Measurements from ENCODE around the gene NGF. TPM values are rescaled to one million over a fixed set of nuclear protein-coding genes. Genes with fewer than 3 reads are reported as not detected.

NGF gene
- total and polyA plus RNA-seq, 3 donors from 2014 or later: 0.63 to 3.3 (median 1.4) TPM

DNA sequence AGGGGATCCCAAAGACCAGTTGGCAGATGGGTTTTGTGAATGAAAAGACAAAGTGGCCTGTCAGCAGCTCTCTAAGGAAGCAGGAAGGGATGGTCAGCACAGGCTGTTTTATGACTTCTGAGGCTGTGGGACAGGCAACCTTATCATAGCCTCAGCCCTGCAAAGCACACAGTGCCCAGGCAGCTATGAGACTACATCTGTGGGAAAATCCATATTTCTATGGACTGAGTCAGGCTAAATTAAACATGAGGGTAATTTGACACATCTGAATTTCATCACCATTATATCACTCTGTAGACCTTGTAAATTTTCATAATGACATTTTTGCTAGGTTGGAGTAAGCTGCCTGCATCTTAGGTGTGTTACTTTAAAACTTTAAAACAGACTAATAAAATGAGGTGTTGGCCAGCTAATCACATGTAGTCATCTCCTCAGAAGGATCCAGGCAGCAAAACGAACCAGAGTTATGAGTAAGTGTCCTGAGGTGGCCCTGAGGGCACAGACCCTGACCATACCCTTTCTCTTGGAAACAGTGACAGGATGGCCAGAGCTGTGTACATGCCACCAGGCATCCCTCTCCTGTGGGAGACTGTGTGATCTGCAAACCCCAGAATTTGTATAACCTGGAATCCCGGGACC, 14.6 kb downstream of the NGF start:
- Histone ChIP-seq H3K4me1 (no peaks in the 10 kb centered on the region), H3K36me3 (ENCODE audit: low read depth, missing control alignments) (no peaks in the 10 kb centered on the region), H3K27ac (no peak overlapping the region), H3K4me3 (no peak overlapping the region), H3K9me3 (no peaks in the 10 kb centered on the region), H3K27me3 (no peaks in the 10 kb centered on the region)
- 79 to 85% methylated on average over 2 of the region's 2 CpGs for WGBS, 2 donors
- TF ChIP-seq, protein P1, sequence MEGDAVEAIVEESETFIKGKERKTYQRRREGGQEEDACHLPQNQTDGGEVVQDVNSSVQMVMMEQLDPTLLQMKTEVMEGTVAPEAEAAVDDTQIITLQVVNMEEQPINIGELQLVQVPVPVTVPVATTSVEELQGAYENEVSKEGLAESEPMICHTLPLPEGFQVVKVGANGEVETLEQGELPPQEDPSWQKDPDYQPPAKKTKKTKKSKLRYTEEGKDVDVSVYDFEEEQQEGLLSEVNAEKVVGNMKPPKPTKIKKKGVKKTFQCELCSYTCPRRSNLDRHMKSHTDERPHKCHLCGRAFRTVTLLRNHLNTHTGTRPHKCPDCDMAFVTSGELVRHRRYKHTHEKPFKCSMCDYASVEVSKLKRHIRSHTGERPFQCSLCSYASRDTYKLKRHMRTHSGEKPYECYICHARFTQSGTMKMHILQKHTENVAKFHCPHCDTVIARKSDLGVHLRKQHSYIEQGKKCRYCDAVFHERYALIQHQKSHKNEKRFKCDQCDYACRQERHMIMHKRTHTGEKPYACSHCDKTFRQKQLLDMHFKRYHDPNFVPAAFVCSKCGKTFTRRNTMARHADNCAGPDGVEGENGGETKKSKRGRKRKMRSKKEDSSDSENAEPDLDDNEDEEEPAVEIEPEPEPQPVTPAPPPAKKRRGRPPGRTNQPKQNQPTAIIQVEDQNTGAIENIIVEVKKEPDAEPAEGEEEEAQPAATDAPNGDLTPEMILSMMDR (IDR thresholded peaks at IDR 0.05): no peak
- TF ChIP-seq POLR2A (IDR thresholded peaks at IDR 0.05): no peak
- intact Hi-C loops (cut with DNase I; ENCODE audit: low total_unique reads): no loop called here
- no peak for DNase-seq

GRCh38 chr1:115322631-115323030, 15.4 kb downstream of the NGF start:
- H3K4me1 ChIP-seq: no peaks in the 10 kb centered on the region
- intact Hi-C loops (cut with DNase I; ENCODE audit: low total_unique reads): no loop called here
- no peaks in the 10 kb centered on the region for H3K9me3 ChIP-seq
- H3K27me3 ChIP-seq: no peaks in the 10 kb centered on the region
- no peak overlapping the region for H3K27ac ChIP-seq
- 91 to 94% methylated on average over 3 of the region's 3 CpGs for WGBS, 2 donors
- TF ChIP-seq, protein P1 (IDR thresholded peaks at IDR 0.05): no peak
- TF ChIP-seq POLR2A (IDR thresholded peaks at IDR 0.05): no peak
- H3K4me3 ChIP-seq: no peak overlapping the region
- no peak for DNase-seq
- no peaks in the 10 kb centered on the region for H3K36me3 ChIP-seq (ENCODE audit: low read depth, missing control alignments)

GRCh38 chr1:115320377-115320776, 17.7 kb downstream of the NGF start:
- no peaks in the 10 kb centered on the region for H3K9me3 ChIP-seq
- intact Hi-C loops (cut with DNase I; ENCODE audit: low total_unique reads): no loop called here
- no peak for DNase-seq
- H3K4me1 ChIP-seq: peaks cover 6% of the 10 kb centered on the region
- H3K36me3 ChIP-seq (ENCODE audit: low read depth, missing control alignments): no peaks in the 10 kb centered on the region
- H3K27me3 ChIP-seq: no peaks in the 10 kb centered on the region
- no peak overlapping the region for H3K27ac ChIP-seq
- WGBS, 2 donors: 96 to 97% methylated on average over 6 of the region's 6 CpGs
- TF ChIP-seq, protein P1 (IDR thresholded peaks at IDR 0.05): no peak
- TF ChIP-seq POLR2A (IDR thresholded peaks at IDR 0.05): no peak
- H3K4me3 ChIP-seq: no peak overlapping the region

- H3K4me1 ChIP-seq: peaks cover 8% of the 10 kb centered on the region
- no peak overlapping the region for H3K4me3 ChIP-seq
- 57 to 83% methylated on average over 4 to 5 of the region's 5 CpGs for WGBS, 2 donors
- no peaks in the 10 kb centered on the region for H3K27me3 ChIP-seq
- no peak for DNase-seq
- no peaks in the 10 kb centered on the region for H3K9me3 ChIP-seq
- H3K27ac ChIP-seq: no peak overlapping the region
- intact Hi-C loops (cut with DNase I; ENCODE audit: low total_unique reads): no loop called here
- no peaks in the 10 kb centered on the region for H3K36me3 ChIP-seq (ENCODE audit: low read depth, missing control alignments)
- no peak for TF ChIP-seq POLR2A (IDR thresholded peaks at IDR 0.05)
- TF ChIP-seq, protein P1 (IDR thresholded peaks at IDR 0.05): no peak
Observed at GRCh38 chr1:115319706-115320105, 18.3 kb downstream of the NGF start.

Measured in testis (tissue), 3 donors.